HT1080 (cell line): ENCODE results near the gene MRPS18A. TPM values are rescaled to one million over a fixed set of nuclear protein-coding genes. Genes with fewer than 3 reads are reported as not detected.
"Not testable (repeated sequence)": the region's sequence is repeated elsewhere in the genome, so short reads cannot be mapped to it uniquely, and the experiment has no call there.

Experiments used
- DNase-seq: peaks from one replicate; pipeline ENCODE4 v3.0.0-alpha.2; 2015; ENCODE audit warnings: low read depth
- total RNA-seq: library from RNA; depleted of rRNA; stranded (reverse); fragments of >200 nt; shearing (Covaris generic); gene quantifications from 2 replicates; pipeline ENCODE4 v1.2.3, GENCODE V29; 2014

The MRPS18A gene
- total RNA-seq, 1 experiment from 2014 or later, result 102 TPM

GRCh38 chr6:43717822-43718221 lies 30.2 kb upstream of the MRPS18A start:
- DNase-seq, result no peak

- DNase-seq, result no peak
Observed at GRCh38 chr6:43717389-43717788, 29.8 kb upstream of the MRPS18A start.

- DNase-seq, result no peak
Observed at GRCh38 chr6:43716099-43716498, 28.5 kb upstream of the MRPS18A start.

- DNase-seq, result no peak
Observed at GRCh38 chr6:43715056-43715788, 27.6 kb upstream of the MRPS18A start.

- no peak for DNase-seq
Observed at GRCh38 chr6:43714311-43715055, 26.9 kb upstream of the MRPS18A start.

- no peak for DNase-seq
Observed at GRCh38 chr6:43713643-43714310, 26.2 kb upstream of the MRPS18A start.

GRCh38 chr6:43712579-43712978 lies 25.0 kb upstream of the MRPS18A start:
- no peak for DNase-seq

GRCh38 chr6:43710576-43710975 lies 23.0 kb upstream of the MRPS18A start:
- no peak for DNase-seq

- DNase-seq, result no peak
Observed at GRCh38 chr6:43709654-43710303, 22.2 kb upstream of the MRPS18A start.

- no peak for DNase-seq
Observed at GRCh38 chr6:43708860-43709653, 21.5 kb upstream of the MRPS18A start.

- no peak for DNase-seq
Observed at GRCh38 chr6:43707767-43708166, 20.2 kb upstream of the MRPS18A start.

- DNase-seq, result no peak
Observed at GRCh38 chr6:43707269-43707668, 19.7 kb upstream of the MRPS18A start.

- DNase-seq, result peak; percentile 81
Observed at GRCh38 chr6:43706788-43707187, 19.2 kb upstream of the MRPS18A start.

- DNase-seq, result no peak
Observed at GRCh38 chr6:43705996-43706395, 18.4 kb upstream of the MRPS18A start.

GRCh38 chr6:43703512-43704429 lies 16.2 kb upstream of the MRPS18A start:
- DNase-seq, result no peak

- peak; percentile 88 for DNase-seq
Observed at GRCh38 chr6:43702534-43703440, 15.2 kb upstream of the MRPS18A start.

- DNase-seq, result no peak
Observed at GRCh38 chr6:43702171-43702533, 14.6 kb upstream of the MRPS18A start.

- not testable (repeated sequence) for DNase-seq
Observed at GRCh38 chr6:43700939-43701560, 13.5 kb upstream of the MRPS18A start.
